PC-3 (cell line): ENCODE results near the gene CHD3. TPM values are rescaled to one million over a fixed set of nuclear protein-coding genes. Genes with fewer than 3 reads are reported as not detected.

Experiments
- ATAC-seq: fragments of 200-7000 bp; cut with Tn5 transposase; 2 replicates; pipeline ENCODE4 v1.9.1; 2020; ENCODE audit warnings: mild to moderate bottlenecking, moderate library complexity
- BruUV-seq: library from RNA; stranded (reverse); fragments of 400-500 nt; replicated peaks from 2 replicates; lab custom pipeline; 2021; lab: Mats Ljungman, UMichigan
- CTCF ChIA-PET: fragments of 300-600 bp; sonication (Branson Sonifier 250); formaldehyde crosslinking; loops from one replicate; lab custom pipeline; 2022; ENCODE audit warnings: antibody characterized with exemption; lab: Charles Lee
- POLR2A ChIA-PET: fragments of 300-600 bp; sonication (Branson Sonifier 250); formaldehyde crosslinking; loops from one replicate; lab custom pipeline; 2022; ENCODE audit warnings: antibody characterized with exemption; ENCODE audit not compliant: unreplicated experiment; lab: Charles Lee
- DNase-seq: peaks from one replicate; pipeline ENCODE4 v3.0.0-alpha.2; 2015
- H2AFZ ChIP-seq: fragments of 300-600 bp; sonication (generic); 2 replicates; pipeline ENCODE4 v1.6.0; 2016; ENCODE audit warnings: antibody characterized with exemption, low read length
- H3F3A ChIP-seq: fragments of 300-600 bp; sonication (generic); one replicate; pipeline ENCODE4 v1.6.0; 2017; ENCODE audit warnings: antibody characterized with exemption, low read length, control low read depth, mild to moderate bottlenecking; ENCODE audit not compliant: unreplicated experiment
- H3K27ac ChIP-seq: fragments of 300-600 bp; sonication (generic); 2 replicates; pipeline ENCODE4 v1.5.1; 2016; ENCODE audit warnings: mild to moderate bottlenecking, low read length
- H3K27me3 ChIP-seq: fragments of 300-600 bp; sonication (generic); 2 replicates; pipeline ENCODE4 v1.6.1; 2016; ENCODE audit warnings: low read length, mixed read lengths
- H3K36me3 ChIP-seq: fragments of 300-600 bp; sonication (generic); 2 replicates; pipeline ENCODE4 v1.6.1; 2016; ENCODE audit warnings: low read depth, mixed run types, low read length, mixed read lengths
- H3K4me1 ChIP-seq: fragments of 300-600 bp; sonication (generic); 2 replicates; pipeline ENCODE4 v1.5.1; 2016; ENCODE audit warnings: low read length; ENCODE audit not compliant: insufficient read depth
- H3K4me2 ChIP-seq: fragments of 300-600 bp; sonication (generic); 2 replicates; pipeline ENCODE4 v1.6.0; 2016; ENCODE audit warnings: low read length
- H3K4me3 ChIP-seq: fragments of 300-600 bp; sonication (generic); 2 replicates; pipeline ENCODE4 v1.5.1; 2016; ENCODE audit warnings: mild to moderate bottlenecking, low read length, mixed read lengths
- H3K79me2 ChIP-seq: fragments of 300-600 bp; sonication (generic); 2 replicates; pipeline ENCODE4 v1.6.1; 2017; ENCODE audit warnings: low read length, mixed read lengths
- H3K9ac ChIP-seq: fragments of 300-600 bp; sonication (generic); 2 replicates; pipeline ENCODE4 v1.6.0; 2016; ENCODE audit warnings: mild to moderate bottlenecking, low read length
- H3K9me2 ChIP-seq: fragments of 300-600 bp; sonication (generic); replicated peaks from 2 replicates; pipeline ENCODE4 v1.6.1; 2016; ENCODE audit warnings: mixed run types, low read length, mixed read lengths
- H3K9me3 ChIP-seq: fragments of 300-600 bp; sonication (generic); 2 replicates; pipeline ENCODE4 v1.6.1; 2016; ENCODE audit warnings: low read length, mixed read lengths
- H4K20me1 ChIP-seq: fragments of 300-600 bp; sonication (generic); 2 replicates; pipeline ENCODE4 v1.6.1; 2016; ENCODE audit warnings: low read length, mixed read lengths
- CTCF ChIP-seq: fragments of 300-600 bp; sonication (generic); conservative IDR thresholded peaks from 2 replicates; pipeline ENCODE4 v1.5.1; 2017; ENCODE audit warnings: antibody characterized with exemption, low read depth, mild to moderate bottlenecking, low read length
- EZH2 ChIP-seq: fragments of 300-600 bp; sonication (generic); IDR thresholded peaks from one replicate; pipeline ENCODE4 v1.6.1; 2017; ENCODE audit warnings: antibody characterized with exemption, mild to moderate bottlenecking, low read length; ENCODE audit not compliant: unreplicated experiment
- EZH2phosphoT487 ChIP-seq: fragments of 300-600 bp; sonication (generic); IDR thresholded peaks from 2 replicates; pipeline ENCODE4 v1.6.1; 2018; ENCODE audit warnings: mild to moderate bottlenecking, antibody characterized with exemption, low read length, borderline replicate concordance
- intact Hi-C: fragments of 100-400 bp; cut with micrococcal nuclease; formaldehyde crosslinking; loops from 2 replicates; pipeline ENCODE4 v1.9.0; 2023
- total RNA-seq: library from RNA; depleted of rRNA; stranded (reverse); fragments of >200 nt; gene quantifications from 2 replicates; pipeline ENCODE4 v1.2.3, GENCODE V29; 2014

CHD3 gene
- total RNA-seq, 1 experiment from 2014 or later, result 102 TPM

DNA sequence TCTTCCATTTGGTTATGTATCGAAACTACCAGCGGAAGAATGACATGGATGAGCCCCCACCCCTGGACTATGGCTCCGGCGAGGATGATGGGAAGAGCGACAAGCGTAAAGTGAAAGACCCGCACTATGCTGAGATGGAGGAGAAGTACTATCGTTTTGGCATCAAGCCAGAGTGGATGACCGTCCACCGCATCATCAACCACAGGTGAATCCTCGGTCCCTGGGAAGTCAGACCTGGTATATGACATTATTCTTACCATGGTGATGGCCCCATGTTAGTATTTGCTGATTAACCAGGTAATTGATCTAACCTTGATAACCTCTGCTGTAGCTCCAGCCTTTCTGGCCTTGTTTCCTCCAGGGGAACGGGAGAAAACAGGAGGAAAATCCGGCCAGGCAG, 8.5 kb downstream of the CHD3 start:
- TF ChIP-seq EZH2phosphoT487, result no peak
- no peak for TF ChIP-seq CTCF
- no peak for TF ChIP-seq EZH2
- Histone ChIP-seq H3K4me1 (no peaks in the 10 kb centered on the region), H3K4me2 (no peak overlapping the region), H3K9me2 (no peaks in the 10 kb centered on the region), H3K36me3 (peaks cover 30% of the 10 kb centered on the region), H3K79me2 (no peaks in the 10 kb centered on the region), H3K9me3 (no peaks in the 10 kb centered on the region), H3F3A (no peaks in the 10 kb centered on the region), H3K27me3 (no peaks in the 10 kb centered on the region), H3K27ac (no peak overlapping the region), H2AFZ (no peak overlapping the region), H3K4me3 (no peak overlapping the region), H3K9ac (no peak overlapping the region), H4K20me1 (no peaks in the 10 kb centered on the region)
- ChIA-PET POLR2A (no interaction called here), CTCF (no interaction called here)
- BruUV-seq, result no TSS peak
- ATAC-seq, result no peak
- intact Hi-C loops, result loop anchor here (1.0 kb wide), 1 partner anchor 35 kb away; no protein-coding TSS in a partner anchor
- DNase-seq, result peak; percentile 37

GRCh38 chr17:7897773-7898172, 9.2 kb downstream of the CHD3 start:
- Histone ChIP-seq H3F3A (no peaks in the 10 kb centered on the region), H3K9ac (no peak overlapping the region), H3K27me3 (no peaks in the 10 kb centered on the region), H3K9me2 (no peaks in the 10 kb centered on the region), H3K4me2 (no peak overlapping the region), H3K4me3 (no peak overlapping the region), H2AFZ (no peak overlapping the region), H3K9me3 (no peaks in the 10 kb centered on the region), H3K27ac (no peak overlapping the region), H4K20me1 (no peaks in the 10 kb centered on the region), H3K36me3 (peaks cover 30% of the 10 kb centered on the region), H3K4me1 (no peaks in the 10 kb centered on the region), H3K79me2 (no peaks in the 10 kb centered on the region)
- DNase-seq (peak; percentile 21), ATAC-seq (0 out of 2 replicates have a peak, but pooled peaks have one; percentile 24)
- peak; percentile 53 for TF ChIP-seq CTCF
- TF ChIP-seq EZH2phosphoT487, result no peak
- POLR2A ChIA-PET, result no interaction called here
- BruUV-seq, result no TSS peak
- intact Hi-C loops, result loop anchor here (1.0 kb wide), 1 partner anchor 35 kb away; no protein-coding TSS in a partner anchor
- CTCF ChIA-PET, result no interaction called here

- Histone ChIP-seq H3K27me3 (no peaks in the 10 kb centered on the region), H3K79me2 (no peaks in the 10 kb centered on the region), H3K9me3 (no peaks in the 10 kb centered on the region), H3K9me2 (no peaks in the 10 kb centered on the region), H3K4me1 (no peaks in the 10 kb centered on the region), H3K27ac (no peak overlapping the region), H3K36me3 (peaks cover 36% of the 10 kb centered on the region), H3F3A (no peaks in the 10 kb centered on the region), H2AFZ (no peak overlapping the region), H3K9ac (no peak overlapping the region), H3K4me2 (no peak overlapping the region), H4K20me1 (no peaks in the 10 kb centered on the region), H3K4me3 (no peak overlapping the region)
- DNase-seq, result peak; percentile 19
- TSS peak; percentile 21 for BruUV-seq
- TF ChIP-seq EZH2 (no peak), CTCF (no peak), EZH2phosphoT487 (no peak)
- intact Hi-C loops, result no loop called here
- no peak for ATAC-seq
- ChIA-PET CTCF (no interaction called here), POLR2A (no interaction called here)
These were observed 14.8 kb downstream of the CHD3 start for GRCh38 chr17:7903154-7904103.
